Karpas-422 (cell line): ENCODE measurements around the gene RASL11B. TPM values are rescaled to one million over a fixed set of nuclear protein-coding genes. Genes with fewer than 3 reads are reported as not detected.

Experiments used
- DNase-seq: peaks from one replicate; pipeline ENCODE4 v3.0.0-alpha.2; 2015
- H2AFZ ChIP-seq: fragments of 200-600 bp; sonication (generic); 2 replicates; pipeline ENCODE4 v1.6.1; 2014; ENCODE audit warnings: antibody characterized with exemption, low read length, mixed read lengths
- H3K27ac ChIP-seq: fragments of 200-600 bp; sonication (generic); 2 replicates; pipeline ENCODE4 v1.5.1; 2014; ENCODE audit warnings: mild to moderate bottlenecking, low read length, moderate library complexity
- H3K27me3 ChIP-seq: fragments of 200-600 bp; sonication (generic); 2 replicates; pipeline ENCODE4 v1.6.1; 2014; ENCODE audit warnings: low read length, mixed read lengths
- H3K36me3 ChIP-seq: fragments of 200-600 bp; sonication (generic); 2 replicates; pipeline ENCODE4 v1.6.1; 2014; ENCODE audit warnings: low read length, mixed read lengths; ENCODE audit not compliant: insufficient read depth
- H3K4me1 ChIP-seq: fragments of 200-600 bp; sonication (generic); 2 replicates; pipeline ENCODE4 v1.6.1; 2014; ENCODE audit warnings: mild to moderate bottlenecking, low read length, mixed read lengths
- H3K4me2 ChIP-seq: fragments of 200-600 bp; sonication (generic); 2 replicates; pipeline ENCODE4 v1.6.1; 2014; ENCODE audit warnings: low read length, low read depth, mild to moderate bottlenecking; ENCODE audit not compliant: poor library complexity, severe bottlenecking
- H3K4me3 ChIP-seq: fragments of 200-600 bp; sonication (generic); 2 replicates; pipeline ENCODE4 v1.5.1; 2014; ENCODE audit warnings: mild to moderate bottlenecking, antibody characterized with exemption, low read length, mixed read lengths
- H3K79me2 ChIP-seq: fragments of 200-600 bp; sonication (generic); 2 replicates; pipeline ENCODE4 v1.6.1; 2014; ENCODE audit warnings: mild to moderate bottlenecking, low read length, mixed read lengths
- H3K9ac ChIP-seq: fragments of 200-600 bp; sonication (generic); 2 replicates; pipeline ENCODE4 v1.6.0; 2014; ENCODE audit warnings: low read length
- H3K9me2 ChIP-seq: fragments of 200-600 bp; sonication (generic), shearing (Covaris generic); replicated peaks from 2 replicates; pipeline ENCODE4 v1.6.0; 2014; ENCODE audit warnings: mild to moderate bottlenecking, low read length, moderate library complexity; ENCODE audit not compliant: insufficient read depth
- H3K9me3 ChIP-seq: fragments of 300-700, 200-600 bp; sonication (generic); 2 replicates; pipeline ENCODE4 v1.6.1; 2014; ENCODE audit warnings: low read length, mixed read lengths
- H4K20me1 ChIP-seq: fragments of 200-600 bp; sonication (generic); 2 replicates; pipeline ENCODE4 v1.6.1; 2014; ENCODE audit warnings: mild to moderate bottlenecking, antibody characterized with exemption, low read length, low read depth; ENCODE audit not compliant: insufficient read depth
- total RNA-seq: library from RNA; depleted of rRNA; stranded (reverse); fragments of >200 nt; shearing (Covaris generic); gene quantifications from 2 replicates; pipeline ENCODE4 v1.2.3, GENCODE V29; 2014; ENCODE audit warnings: low replicate concordance

The RASL11B gene
- total RNA-seq, 1 experiment from 2014 or later: not detected

DNA sequence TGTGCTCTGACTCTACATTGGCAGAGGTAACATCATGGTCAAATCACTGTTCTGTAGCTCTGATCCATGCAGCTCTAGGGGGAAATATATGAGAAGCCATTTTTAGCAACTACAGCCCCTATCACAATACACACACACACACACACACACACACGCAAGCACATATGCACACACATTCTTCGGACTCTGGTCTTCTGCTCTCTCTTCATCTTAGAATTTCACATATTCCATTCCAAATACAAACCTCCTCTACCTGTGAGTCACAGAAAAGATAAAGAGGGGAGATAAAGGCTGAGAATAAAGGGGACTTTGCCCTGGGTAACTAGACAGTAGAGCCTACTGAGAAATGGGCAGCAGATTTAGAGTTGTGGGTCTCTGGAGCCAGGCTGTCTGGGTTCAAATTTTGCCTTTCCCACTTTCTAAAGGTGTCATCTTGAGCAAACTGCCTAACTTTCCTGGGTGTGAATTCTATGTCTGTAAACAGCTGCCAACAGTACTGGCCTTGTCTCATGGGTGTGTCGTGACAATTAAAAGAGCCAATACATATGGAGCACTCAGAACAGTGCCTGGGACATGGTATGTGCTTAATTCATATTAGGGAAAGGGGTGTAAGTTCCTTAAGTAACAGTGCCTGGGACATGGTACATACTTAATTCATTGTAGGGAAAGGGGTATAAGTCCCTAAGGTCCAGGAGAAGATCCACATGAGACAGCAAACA is 11.6 kb upstream of the RASL11B start:
- Histone ChIP-seq H3K4me2 (no peak overlapping the region), H3K9ac (no peak overlapping the region), H3K4me3 (no peak overlapping the region), H3K4me1 (no peaks in the 10 kb centered on the region), H2AFZ (no peak overlapping the region), H3K27ac (no peak overlapping the region), H3K9me2 (no peaks in the 10 kb centered on the region), H4K20me1 (no peaks in the 10 kb centered on the region), H3K27me3 (no peaks in the 10 kb centered on the region), H3K36me3 (no peaks in the 10 kb centered on the region), H3K9me3 (no peaks in the 10 kb centered on the region), H3K79me2 (no peaks in the 10 kb centered on the region)
- no peak for DNase-seq

DNA sequence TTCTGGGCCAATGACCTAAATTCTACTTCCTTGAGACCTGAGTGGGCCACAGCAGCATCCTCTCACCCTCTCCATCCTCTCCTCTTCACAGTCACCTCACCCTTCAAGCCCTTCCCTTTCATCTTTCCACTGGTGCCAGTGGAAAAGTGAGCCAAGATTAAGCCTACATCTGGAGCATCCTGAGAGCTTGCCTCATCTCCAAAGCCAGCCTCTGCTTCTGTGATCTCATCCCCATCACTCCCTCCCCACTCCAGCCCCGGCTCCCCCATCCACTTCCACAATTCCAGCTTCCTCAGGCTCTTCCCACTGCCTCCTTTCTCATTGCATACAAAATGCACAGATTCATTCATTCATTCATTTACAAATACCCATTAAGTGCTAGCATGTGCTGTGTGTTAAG is 10.1 kb upstream of the RASL11B start:
- DNase-seq: no peak
- H3K9ac ChIP-seq: no peak overlapping the region
- no peaks in the 10 kb centered on the region for H3K36me3 ChIP-seq
- no peaks in the 10 kb centered on the region for H3K9me2 ChIP-seq
- no peak overlapping the region for H2AFZ ChIP-seq
- no peaks in the 10 kb centered on the region for H3K27me3 ChIP-seq
- H3K4me2 ChIP-seq: no peak overlapping the region
- H4K20me1 ChIP-seq: no peaks in the 10 kb centered on the region
- H3K4me1 ChIP-seq: no peaks in the 10 kb centered on the region
- H3K9me3 ChIP-seq: no peaks in the 10 kb centered on the region
- H3K4me3 ChIP-seq: no peak overlapping the region
- H3K79me2 ChIP-seq: no peaks in the 10 kb centered on the region
- H3K27ac ChIP-seq: no peak overlapping the region

DNA sequence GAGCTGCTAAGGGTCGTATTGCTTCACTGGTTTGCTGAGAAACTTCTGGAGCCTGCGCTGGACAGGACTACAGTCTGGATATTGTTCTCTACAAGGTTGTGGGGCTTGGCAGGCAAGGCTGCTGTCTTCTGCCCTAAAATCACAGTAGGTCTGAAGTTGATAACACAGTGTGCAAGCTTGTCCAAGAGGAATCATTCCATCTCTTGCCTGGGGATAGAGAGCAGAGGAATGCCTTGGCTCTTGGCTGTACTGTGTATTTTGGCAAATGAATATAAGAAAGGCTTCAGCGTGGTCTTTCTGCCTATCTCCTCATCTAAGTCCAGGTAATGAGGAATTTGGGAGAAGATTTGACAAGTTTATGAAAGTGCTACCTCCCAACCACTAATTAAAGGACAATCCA is 9.4 kb upstream of the RASL11B start:
- Histone ChIP-seq H3K79me2 (no peaks in the 10 kb centered on the region), H3K27me3 (no peaks in the 10 kb centered on the region), H3K27ac (no peak overlapping the region), H3K4me3 (no peak overlapping the region), H4K20me1 (no peaks in the 10 kb centered on the region), H3K9me2 (no peaks in the 10 kb centered on the region), H3K4me1 (no peaks in the 10 kb centered on the region), H3K9me3 (no peaks in the 10 kb centered on the region), H3K9ac (no peak overlapping the region), H3K4me2 (no peak overlapping the region), H3K36me3 (no peaks in the 10 kb centered on the region), H2AFZ (no peak overlapping the region)
- no peak for DNase-seq

DNA sequence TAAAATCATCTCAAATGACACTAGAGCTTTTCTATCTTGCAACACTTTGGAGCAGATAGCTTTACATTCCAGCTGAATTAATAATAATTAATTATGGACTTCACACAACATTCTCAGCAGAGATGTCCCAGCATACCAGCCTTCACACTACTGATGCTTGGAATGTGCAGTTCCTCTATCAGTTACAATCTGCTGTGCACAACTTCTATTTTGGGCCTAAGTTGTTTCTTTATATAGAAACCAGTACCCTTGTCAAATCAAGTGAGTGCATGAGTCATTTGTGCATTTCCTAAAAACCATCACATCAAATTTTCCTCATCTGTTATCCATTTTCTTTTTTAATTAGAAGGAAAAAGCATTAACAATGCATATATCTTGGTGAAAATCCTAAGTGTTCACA is 8.8 kb upstream of the RASL11B start:
- H3K4me1 ChIP-seq: no peaks in the 10 kb centered on the region
- no peaks in the 10 kb centered on the region for H4K20me1 ChIP-seq
- H3K36me3 ChIP-seq: no peaks in the 10 kb centered on the region
- H3K27ac ChIP-seq: no peak overlapping the region
- H3K79me2 ChIP-seq: no peaks in the 10 kb centered on the region
- DNase-seq: no peak
- no peaks in the 10 kb centered on the region for H3K27me3 ChIP-seq
- H3K4me3 ChIP-seq: no peak overlapping the region
- no peak overlapping the region for H3K9ac ChIP-seq
- no peak overlapping the region for H2AFZ ChIP-seq
- no peak overlapping the region for H3K4me2 ChIP-seq
- H3K9me2 ChIP-seq: no peaks in the 10 kb centered on the region
- no peaks in the 10 kb centered on the region for H3K9me3 ChIP-seq

DNA sequence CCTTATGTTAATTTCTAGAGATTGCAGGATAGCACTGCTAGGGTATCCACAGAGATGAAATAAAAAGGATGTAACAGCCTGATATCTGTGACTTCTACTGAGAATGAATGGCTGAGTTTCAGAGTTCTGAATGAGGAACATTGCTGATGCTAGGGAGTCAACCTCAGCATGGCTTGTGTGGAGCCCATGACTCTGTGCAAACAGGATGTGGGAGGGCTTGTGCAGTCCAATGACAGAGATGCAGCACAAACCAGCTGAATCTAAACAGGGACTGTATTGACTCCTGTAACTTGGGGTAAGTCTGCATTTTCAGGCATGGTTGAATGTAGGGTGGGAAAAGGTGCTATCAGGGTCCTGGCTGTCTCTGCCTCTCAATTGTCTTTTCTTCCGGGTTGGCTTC is 5.3 kb upstream of the RASL11B start:
- no peaks in the 10 kb centered on the region for H3K4me1 ChIP-seq
- no peak for DNase-seq
- no peak overlapping the region for H2AFZ ChIP-seq
- H3K9ac ChIP-seq: no peak overlapping the region
- no peaks in the 10 kb centered on the region for H4K20me1 ChIP-seq
- H3K9me3 ChIP-seq: no peaks in the 10 kb centered on the region
- H3K36me3 ChIP-seq: no peaks in the 10 kb centered on the region
- no peaks in the 10 kb centered on the region for H3K79me2 ChIP-seq
- H3K27me3 ChIP-seq: no peaks in the 10 kb centered on the region
- H3K27ac ChIP-seq: no peak overlapping the region
- H3K4me3 ChIP-seq: no peak overlapping the region
- H3K9me2 ChIP-seq: no peaks in the 10 kb centered on the region
- no peak overlapping the region for H3K4me2 ChIP-seq

DNA sequence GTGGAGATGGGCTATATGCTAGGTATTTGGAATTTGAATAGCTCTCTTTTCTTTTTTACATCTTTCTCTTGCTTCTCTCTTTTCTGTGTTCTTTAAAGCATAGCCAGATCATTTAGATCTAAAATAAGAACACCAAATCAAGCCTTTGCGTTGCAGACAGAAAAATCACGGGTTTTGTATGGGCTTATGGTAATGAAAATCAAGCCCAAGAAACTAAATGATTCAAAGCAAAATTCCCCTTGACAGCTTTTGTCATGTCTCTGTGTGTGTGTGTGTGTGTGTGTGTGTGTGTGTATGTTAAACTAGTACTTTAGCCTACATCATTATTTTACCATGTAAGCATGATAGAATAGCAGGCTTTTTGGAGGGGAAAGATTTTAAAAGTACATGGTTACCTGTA is 1.8 kb upstream of the RASL11B start:
- Histone ChIP-seq H3K36me3 (no peaks in the 10 kb centered on the region), H3K4me1 (no peaks in the 10 kb centered on the region), H3K9me3 (no peaks in the 10 kb centered on the region), H3K79me2 (no peaks in the 10 kb centered on the region), H3K9me2 (no peaks in the 10 kb centered on the region), H3K27me3 (no peaks in the 10 kb centered on the region), H3K9ac (no peak overlapping the region), H4K20me1 (no peaks in the 10 kb centered on the region), H2AFZ (no peak overlapping the region), H3K27ac (no peak overlapping the region), H3K4me3 (no peak overlapping the region), H3K4me2 (no peak overlapping the region)
- no peak for DNase-seq

DNA sequence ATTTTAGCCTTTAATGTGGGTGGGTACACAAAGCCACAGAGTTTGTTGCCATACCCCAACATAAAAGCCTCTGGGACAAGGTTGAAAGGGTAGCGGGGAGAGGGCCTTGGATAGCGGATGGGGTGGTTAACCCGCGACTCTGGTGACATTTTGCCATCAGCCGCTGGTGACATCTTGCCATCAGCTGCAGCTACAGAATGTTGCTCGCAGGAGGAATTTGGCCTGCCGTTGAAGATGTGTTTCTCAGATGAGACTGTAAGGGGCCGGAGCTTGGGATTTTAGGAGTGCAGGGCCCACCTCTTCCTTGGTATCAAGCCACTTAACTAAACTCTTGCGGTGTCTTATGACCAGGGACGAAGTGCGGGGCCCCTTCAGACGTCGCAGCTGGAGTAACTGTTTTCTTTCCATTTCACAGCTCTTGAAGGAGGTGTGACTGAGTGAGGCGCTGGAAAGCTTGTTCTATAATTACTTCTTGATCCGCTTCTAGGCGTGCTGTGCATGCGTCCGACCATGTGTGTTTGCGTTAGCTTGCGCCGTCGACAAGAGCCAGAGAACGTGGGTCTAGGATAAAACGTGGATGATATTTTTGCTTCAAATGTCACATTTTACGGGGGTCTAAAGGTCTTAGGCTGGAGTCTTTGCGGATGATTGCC is 820 bp upstream of the RASL11B start:
- Histone ChIP-seq H4K20me1 (no peaks in the 10 kb centered on the region), H3K9me3 (no peaks in the 10 kb centered on the region), H3K4me3 (no peak overlapping the region), H3K9ac (no peak overlapping the region), H3K79me2 (no peaks in the 10 kb centered on the region), H3K9me2 (no peaks in the 10 kb centered on the region), H3K27me3 (no peaks in the 10 kb centered on the region), H2AFZ (no peak overlapping the region), H3K4me1 (no peaks in the 10 kb centered on the region), H3K4me2 (no peak overlapping the region), H3K36me3 (no peaks in the 10 kb centered on the region), H3K27ac (no peak overlapping the region)
- no peak for DNase-seq

DNA sequence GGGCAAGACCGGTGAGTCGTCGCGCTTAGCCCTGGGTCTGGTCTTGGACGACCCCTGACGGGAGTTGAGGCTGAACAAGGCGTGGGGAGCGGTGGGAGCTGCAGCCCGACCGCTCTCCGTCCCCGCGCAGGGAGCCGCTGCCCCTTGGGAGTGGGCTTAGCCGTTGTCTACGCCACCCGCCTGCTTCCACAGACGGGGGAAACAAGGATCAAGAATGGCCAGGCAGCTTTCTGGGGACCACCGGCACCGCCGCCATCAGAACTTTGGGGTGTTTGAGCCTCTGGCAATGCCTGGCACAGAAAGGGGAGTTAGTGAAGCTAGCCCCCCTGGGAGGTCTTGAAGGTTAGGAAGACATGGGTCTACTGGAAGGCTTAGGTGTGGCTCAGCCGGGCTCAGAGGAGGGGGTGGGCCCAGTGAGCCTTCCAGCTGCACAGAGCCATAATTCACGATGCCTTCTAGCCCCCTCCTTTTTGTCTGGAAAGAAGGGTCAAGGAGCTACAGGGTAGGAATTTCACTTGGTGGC is 583 bp downstream of the RASL11B start:
- no peaks in the 10 kb centered on the region for H3K9me3 ChIP-seq
- H3K79me2 ChIP-seq: no peaks in the 10 kb centered on the region
- no peaks in the 10 kb centered on the region for H3K36me3 ChIP-seq
- no peak overlapping the region for H3K9ac ChIP-seq
- no peaks in the 10 kb centered on the region for H3K27me3 ChIP-seq
- no peak overlapping the region for H3K27ac ChIP-seq
- DNase-seq: no peak
- no peaks in the 10 kb centered on the region for H3K4me1 ChIP-seq
- H3K9me2 ChIP-seq: no peaks in the 10 kb centered on the region
- no peak overlapping the region for H3K4me3 ChIP-seq
- no peak overlapping the region for H3K4me2 ChIP-seq
- H2AFZ ChIP-seq: no peak overlapping the region
- no peaks in the 10 kb centered on the region for H4K20me1 ChIP-seq
